ENCODE results near the gene PTTG1IP.

Gene PTTG1IP

DNA sequence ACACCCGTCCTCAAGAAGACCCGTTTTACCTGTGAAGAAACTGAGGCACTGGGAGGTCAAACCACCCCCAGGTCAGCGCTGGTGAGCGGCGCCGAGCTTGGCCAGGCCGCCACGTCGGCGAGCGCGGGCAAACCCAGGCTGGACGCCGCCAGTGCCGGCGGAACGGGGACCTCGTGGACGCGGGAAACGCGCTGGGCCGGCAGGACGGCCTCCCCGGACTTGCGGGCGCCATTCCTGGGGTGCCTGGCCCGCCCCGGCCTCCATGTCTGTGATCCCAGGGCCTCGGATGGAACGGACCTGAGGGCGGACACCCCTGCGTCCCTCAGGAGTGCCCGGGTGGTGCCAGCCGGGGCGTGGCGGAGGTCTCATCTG is 54.9 kb downstream of the PTTG1IP start:
- Histone ChIP-seq H4K8ac (ENCODE audit: low read length) (peak overlapping the region; percentile 98), H3K27ac (ENCODE audit: low read length, poor library complexity, severe bottlenecking) (no peak overlapping the region), H3K4me3 (ENCODE audit: insufficient read depth in 1 of 2, low read depth in 1 of 2, low read length in 2 of 2) (peak overlapping the region; percentile 72 to 82), H3K4ac (ENCODE audit: low read depth in 1 of 2, low read length in 2 of 2) (peak overlapping the region; percentile 93 to 99), H3K9me3 (ENCODE audit: control insufficient read depth, low read length) (peaks cover 30% of the 10 kb centered on the region), H3K79me1 (replicated peaks; ENCODE audit: low read length, poor library complexity, severe bottlenecking) (peaks cover 23% of the 10 kb centered on the region), H2BK12ac (ENCODE audit: low read length in 2 of 2) (peak overlapping the region; percentile 52 to 87), H2BK15ac (ENCODE audit: low read depth, poor library complexity, severe bottlenecking) (peak overlapping the region; percentile 91), H3K14ac (ENCODE audit: low read length in 2 of 2) (peak overlapping the region in 1 of 2 experiments; percentile 91), H2BK120ac (ENCODE audit: low read depth, low read length) (peak overlapping the region; percentile 95), H2AK5ac (ENCODE audit: low read length, severe bottlenecking) (peak overlapping the region; percentile 58), H3K18ac (ENCODE audit: low read depth in 1 of 2, low read length in 2 of 2) (peak overlapping the region; percentile 91 to 96), H3K9ac (ENCODE audit: low read length) (peak overlapping the region; percentile 88), H3K4me1 (ENCODE audit: control insufficient read depth, insufficient read depth, low read depth, low read length) (peaks cover 28% of the 10 kb centered on the region), H3K4me2 (ENCODE audit: low read length, poor library complexity, severe bottlenecking) (peak overlapping the region; percentile 87), H3K23ac (ENCODE audit: low read length in 2 of 2) (peak overlapping the region in 1 of 2 experiments; percentile 56), H3K36me3 (ENCODE audit: control insufficient read depth in 1 of 2, insufficient read depth in 2 of 2, low read depth in 1 of 2, low read length in 2 of 2) (peaks cover 0 to 24% of the 10 kb centered on the region in 2 experiments), H2BK5ac (ENCODE audit: low read depth, low read length, poor library complexity, severe bottlenecking) (no peak overlapping the region), H2AFZ (ENCODE audit: low read depth, low read length) (peak overlapping the region; percentile 72), H4K91ac (ENCODE audit: low read length) (peak overlapping the region; percentile 88), H3K27me3 (ENCODE audit: control insufficient read depth in 1 of 2, insufficient read depth in 1 of 2, low read length in 2 of 2) (no peaks in the 10 kb centered on the region)
- no peak for DNase-seq
- WGBS = 81% methylated on average over 37 of the region's 37 CpGs

DNA sequence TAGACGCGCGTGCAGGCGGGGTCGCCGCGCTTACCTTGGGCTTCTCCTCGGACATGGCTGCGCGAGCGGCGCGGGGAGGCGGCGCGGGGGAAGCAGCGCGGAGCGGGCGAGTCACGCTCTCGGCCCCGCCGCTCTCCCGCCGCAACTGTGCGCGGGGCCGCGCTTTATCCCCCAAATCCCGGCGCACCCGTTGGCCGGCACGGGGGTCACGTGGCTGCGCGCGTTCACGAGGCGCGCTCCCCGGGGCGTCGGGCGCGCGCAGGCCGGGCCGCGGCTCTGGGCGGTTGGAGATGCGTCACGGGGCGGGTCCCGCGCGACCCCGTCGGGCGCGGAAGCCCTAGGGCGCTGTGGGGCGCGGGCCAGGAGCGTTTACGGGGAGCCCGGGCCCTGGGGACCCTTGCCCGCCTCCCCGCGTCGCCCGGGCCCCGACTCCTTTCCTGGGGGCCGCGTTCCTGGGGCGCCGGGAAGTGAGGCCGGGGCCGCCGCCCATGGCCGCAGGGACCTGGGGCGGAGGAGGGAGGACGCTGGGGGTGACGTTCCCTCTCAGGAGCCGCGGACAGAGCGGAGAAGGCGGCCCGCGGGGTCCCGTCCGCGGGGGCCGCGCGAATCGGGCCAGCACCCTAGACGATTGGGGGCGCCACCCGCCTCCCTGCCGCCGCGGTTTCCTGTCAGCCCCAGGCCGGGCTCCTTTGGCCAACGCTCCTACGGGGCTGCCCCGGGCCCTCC is 55.4 kb downstream of the PTTG1IP start, which contains the start of gene SUMO3:
Gene SUMO3 (minus strand): TSS at position 149 of the 726 bp plus-strand sequence. CDS start 94 bp downstream, at position 55.
- Histone ChIP-seq H3K9ac (ENCODE audit: low read length) (peak within 1 kb of the TSS; percentile 88), H2AFZ (ENCODE audit: low read depth, low read length) (peak within 1 kb of the TSS; percentile 75), H3K9me3 (ENCODE audit: control insufficient read depth, low read length) (peaks cover 24% of the 10 kb centered on the region), H4K91ac (ENCODE audit: low read length) (peak within 1 kb of the TSS; percentile 95), H2AK5ac (ENCODE audit: low read length, severe bottlenecking) (peak within 1 kb of the TSS; percentile 58), H2BK15ac (ENCODE audit: low read depth, poor library complexity, severe bottlenecking) (peak within 1 kb of the TSS; percentile 91), H3K36me3 (ENCODE audit: control insufficient read depth in 1 of 2, insufficient read depth in 2 of 2, low read depth in 1 of 2, low read length in 2 of 2) (peaks cover 3 to 29% of the 10 kb centered on the region in 2 experiments), H2BK120ac (ENCODE audit: low read depth, low read length) (peak within 1 kb of the TSS; percentile 95), H3K79me1 (replicated peaks; ENCODE audit: low read length, poor library complexity, severe bottlenecking) (peaks cover 25% of the 10 kb centered on the region), H3K4ac (ENCODE audit: low read depth in 1 of 2, low read length in 2 of 2) (peak within 1 kb of the TSS; percentile 93 to 99), H4K8ac (ENCODE audit: low read length) (peak within 1 kb of the TSS; percentile 98), H2BK5ac (ENCODE audit: low read depth, low read length, poor library complexity, severe bottlenecking) (peak within 1 kb of the TSS; percentile 85), H3K23ac (ENCODE audit: low read length in 2 of 2) (peak within 1 kb of the TSS in 1 of 2 experiments; percentile 92), H3K4me3 (ENCODE audit: insufficient read depth in 1 of 2, low read depth in 1 of 2, low read length in 2 of 2) (peak within 1 kb of the TSS; percentile 82 to 88), H3K4me2 (ENCODE audit: low read length, poor library complexity, severe bottlenecking) (peak within 1 kb of the TSS; percentile 87), H2BK12ac (ENCODE audit: low read length in 2 of 2) (peak within 1 kb of the TSS; percentile 52 to 87), H3K18ac (ENCODE audit: low read depth in 1 of 2, low read length in 2 of 2) (peak within 1 kb of the TSS; percentile 94 to 96), H3K4me1 (ENCODE audit: control insufficient read depth, insufficient read depth, low read depth, low read length) (peaks cover 28% of the 10 kb centered on the region), H3K27me3 (ENCODE audit: control insufficient read depth in 1 of 2, insufficient read depth in 1 of 2, low read length in 2 of 2) (no peaks in the 10 kb centered on the region), H3K14ac (ENCODE audit: low read length in 2 of 2) (peak within 1 kb of the TSS in 1 of 2 experiments; percentile 91), H3K27ac (ENCODE audit: low read length, poor library complexity, severe bottlenecking) (no peak within 1 kb of the TSS)
- WGBS = 7% methylated on average over 57 of the region's 108 CpGs
- DNase-seq = peak; percentile 75

DNA sequence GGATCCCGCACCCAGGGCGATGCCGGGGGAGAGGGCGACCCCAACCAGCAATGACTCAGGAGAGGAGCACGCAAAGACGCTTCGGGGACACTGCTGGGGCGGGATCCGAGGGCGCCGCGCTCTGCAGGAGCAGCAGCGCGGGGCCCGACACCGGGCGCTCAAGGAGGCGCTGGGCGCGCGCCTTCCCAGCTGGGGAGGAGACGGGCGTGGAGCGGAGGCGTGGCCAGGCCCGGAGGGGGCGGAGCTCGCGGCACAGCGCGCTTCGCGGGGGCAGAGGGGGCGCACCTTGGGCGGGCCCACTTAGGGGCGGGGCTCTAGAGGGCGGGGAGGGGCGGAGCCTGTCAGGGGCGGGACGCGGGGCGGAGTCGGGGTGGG is 56.0 kb downstream of the PTTG1IP start:
- H3K27ac ChIP-seq (ENCODE audit: low read length, poor library complexity, severe bottlenecking) = no peak overlapping the region
- peak; percentile 80 for DNase-seq
- peak overlapping the region; percentile 97 for H4K8ac ChIP-seq (ENCODE audit: low read length)
- H3K23ac ChIP-seq (ENCODE audit: low read length in 2 of 2) = no peak overlapping the region
- WGBS = under 1% methylated on average over 21 of the region's 43 CpGs
- no peak overlapping the region for H2BK12ac ChIP-seq (ENCODE audit: low read length in 2 of 2)
- H3K18ac ChIP-seq (ENCODE audit: low read depth in 1 of 2, low read length in 2 of 2) = peak overlapping the region; percentile 85 to 94
- no peak overlapping the region for H2BK120ac ChIP-seq (ENCODE audit: low read depth, low read length)
- H3K36me3 ChIP-seq (ENCODE audit: control insufficient read depth in 1 of 2, insufficient read depth in 2 of 2, low read depth in 1 of 2, low read length in 2 of 2) = peaks cover 9 to 35% of the 10 kb centered on the region in 2 experiments
- peaks cover 18% of the 10 kb centered on the region for H3K9me3 ChIP-seq (ENCODE audit: control insufficient read depth, low read length)
- peak overlapping the region; percentile 60 for H2BK15ac ChIP-seq (ENCODE audit: low read depth, poor library complexity, severe bottlenecking)
- H3K4me1 ChIP-seq (ENCODE audit: control insufficient read depth, insufficient read depth, low read depth, low read length) = peaks cover 30% of the 10 kb centered on the region
- no peaks in the 10 kb centered on the region for H3K27me3 ChIP-seq (ENCODE audit: control insufficient read depth in 1 of 2, insufficient read depth in 1 of 2, low read length in 2 of 2)
- peak overlapping the region; percentile 77 for H3K4me2 ChIP-seq (ENCODE audit: low read length, poor library complexity, severe bottlenecking)
- H3K79me1 ChIP-seq (replicated peaks; ENCODE audit: low read length, poor library complexity, severe bottlenecking) = peaks cover 31% of the 10 kb centered on the region
- H3K4me3 ChIP-seq (ENCODE audit: insufficient read depth in 1 of 2, low read depth in 1 of 2, low read length in 2 of 2) = peak overlapping the region; percentile 82 to 88
- peak overlapping the region; percentile 95 for H4K91ac ChIP-seq (ENCODE audit: low read length)
- peak overlapping the region; percentile 88 for H3K9ac ChIP-seq (ENCODE audit: low read length)
- peak overlapping the region; percentile 67 for H2AFZ ChIP-seq (ENCODE audit: low read depth, low read length)
- no peak overlapping the region for H2BK5ac ChIP-seq (ENCODE audit: low read depth, low read length, poor library complexity, severe bottlenecking)
- H3K14ac ChIP-seq (ENCODE audit: low read length in 2 of 2) = peak overlapping the region in 1 of 2 experiments; percentile 91
- peak overlapping the region in 1 of 2 experiments; percentile 71 for H3K4ac ChIP-seq (ENCODE audit: low read depth in 1 of 2, low read length in 2 of 2)
- no peak overlapping the region for H2AK5ac ChIP-seq (ENCODE audit: low read length, severe bottlenecking)

DNA sequence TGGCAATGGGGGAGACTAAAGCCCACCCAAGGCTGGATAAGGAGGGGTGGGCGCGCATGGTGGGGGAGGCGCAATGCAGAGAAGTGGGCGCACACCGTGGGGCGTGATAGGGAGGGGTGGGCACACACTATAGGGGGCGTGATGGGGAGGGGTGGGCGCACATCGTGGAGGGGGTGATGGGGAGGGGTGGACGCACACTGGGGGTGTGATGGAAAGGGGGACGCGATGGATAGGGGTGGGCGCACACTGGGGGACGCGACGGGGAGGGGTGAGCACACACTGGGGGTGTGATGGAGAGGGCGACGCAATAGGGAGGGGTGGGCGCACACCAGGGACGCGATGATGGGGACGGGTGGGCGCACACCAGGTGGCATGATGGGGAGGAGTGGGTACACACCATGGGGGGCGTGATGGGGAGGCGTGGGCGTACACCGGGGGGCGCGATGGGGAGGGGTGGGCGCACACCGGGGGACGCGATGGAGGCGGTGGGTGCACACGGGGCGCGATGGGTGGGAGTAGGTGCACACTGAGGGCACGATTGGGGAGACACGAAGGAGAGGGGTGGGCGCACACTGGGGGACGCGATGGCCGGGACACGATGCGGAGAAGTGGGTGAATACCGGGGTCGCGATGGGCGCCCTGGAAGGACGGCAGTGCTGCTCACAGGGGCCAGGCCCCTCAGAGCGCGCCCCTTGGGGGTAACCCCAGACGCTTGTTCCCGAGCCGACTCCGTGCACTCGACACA is 56.6 kb downstream of the PTTG1IP start:
- Histone ChIP-seq H3K4ac (ENCODE audit: low read depth in 1 of 2, low read length in 2 of 2) (no peak overlapping the region), H4K91ac (ENCODE audit: low read length) (peak overlapping the region; percentile 66), H3K4me2 (ENCODE audit: low read length, poor library complexity, severe bottlenecking) (peak overlapping the region; percentile 77), H3K9ac (ENCODE audit: low read length) (peak overlapping the region; percentile 78), H3K79me1 (replicated peaks; ENCODE audit: low read length, poor library complexity, severe bottlenecking) (peaks cover 32% of the 10 kb centered on the region), H2AK5ac (ENCODE audit: low read length, severe bottlenecking) (no peak overlapping the region), H2BK15ac (ENCODE audit: low read depth, poor library complexity, severe bottlenecking) (no peak overlapping the region), H3K9me3 (ENCODE audit: control insufficient read depth, low read length) (peaks cover 13% of the 10 kb centered on the region), H2BK5ac (ENCODE audit: low read depth, low read length, poor library complexity, severe bottlenecking) (no peak overlapping the region), H3K36me3 (ENCODE audit: control insufficient read depth in 1 of 2, insufficient read depth in 2 of 2, low read depth in 1 of 2, low read length in 2 of 2) (peaks cover 12 to 38% of the 10 kb centered on the region in 2 experiments), H3K4me3 (ENCODE audit: insufficient read depth in 1 of 2, low read depth in 1 of 2, low read length in 2 of 2) (peak overlapping the region; percentile 69 to 88), H3K18ac (ENCODE audit: low read depth in 1 of 2, low read length in 2 of 2) (peak overlapping the region in 1 of 2 experiments; percentile 88), H3K14ac (ENCODE audit: low read length in 2 of 2) (peak overlapping the region in 1 of 2 experiments; percentile 61), H3K23ac (ENCODE audit: low read length in 2 of 2) (no peak overlapping the region), H2BK120ac (ENCODE audit: low read depth, low read length) (no peak overlapping the region), H3K4me1 (ENCODE audit: control insufficient read depth, insufficient read depth, low read depth, low read length) (peaks cover 30% of the 10 kb centered on the region), H3K27me3 (ENCODE audit: control insufficient read depth in 1 of 2, insufficient read depth in 1 of 2, low read length in 2 of 2) (no peaks in the 10 kb centered on the region), H3K27ac (ENCODE audit: low read length, poor library complexity, severe bottlenecking) (no peak overlapping the region), H4K8ac (ENCODE audit: low read length) (peak overlapping the region; percentile 35), H2BK12ac (ENCODE audit: low read length in 2 of 2) (peak overlapping the region in 1 of 2 experiments; percentile 23), H2AFZ (ENCODE audit: low read depth, low read length) (peak overlapping the region; percentile 67)
- 72% methylated on average over 57 of the region's 57 CpGs for WGBS
- no peak for DNase-seq
